Trophoblast cell (in vitro differentiated cells and primary cell): Measurements from ENCODE around the gene ENTHD1.

Experiments used
- DNase-seq, 2 donors: peaks; one replicate each; pipeline ENCODE4 v3.0.0-alpha.2; 2016
- H2AFZ ChIP-seq: 2 replicates; pipeline ENCODE4 v1.6.1; 2013; ENCODE audit warnings: low read length, moderate library complexity, mild to moderate bottlenecking; ENCODE audit not compliant: insufficient read depth, poor library complexity
- H2AK5ac ChIP-seq: 2 replicates; pipeline ENCODE4 v1.6.1; 2013; ENCODE audit warnings: mild to moderate bottlenecking, low read length
- H2BK120ac ChIP-seq: 2 replicates; pipeline ENCODE4 v1.6.1; 2013; ENCODE audit warnings: low read length, mild to moderate bottlenecking, moderate library complexity; ENCODE audit not compliant: insufficient read depth, poor library complexity
- H2BK12ac ChIP-seq: 2 replicates; pipeline ENCODE4 v1.6.1; 2013; ENCODE audit warnings: mild to moderate bottlenecking, low read length, moderate library complexity
- H2BK5ac ChIP-seq: 2 replicates; pipeline ENCODE4 v1.6.1; 2013; ENCODE audit warnings: low read length, low read depth, moderate library complexity, mild to moderate bottlenecking; ENCODE audit not compliant: poor library complexity
- H3K14ac ChIP-seq: 2 replicates; pipeline ENCODE4 v1.6.1; 2013; ENCODE audit warnings: mild to moderate bottlenecking, low read length
- H3K18ac ChIP-seq: 2 replicates; pipeline ENCODE4 v1.6.1; 2013; ENCODE audit warnings: mild to moderate bottlenecking, low read length
- H3K23ac ChIP-seq: 2 replicates; pipeline ENCODE4 v1.6.1; 2013; ENCODE audit warnings: low read length
- H3K27ac ChIP-seq: 2 replicates; pipeline ENCODE4 v1.5.1; 2013; ENCODE audit warnings: low read depth, mild to moderate bottlenecking, inconsistent platforms, low read length, moderate library complexity
- H3K27me3 ChIP-seq: 2 replicates; pipeline ENCODE4 v1.6.1; 2013; ENCODE audit warnings: inconsistent platforms, mild to moderate bottlenecking, low read length, moderate library complexity; ENCODE audit not compliant: insufficient read depth
- H3K36me3 ChIP-seq, 2 experiments: 1 replicate in 1 of 2; 2 replicates in 1 of 2; pipeline ENCODE4 v1.6.1; 2013; ENCODE audit warnings: low read length in 2 of 2, mild to moderate bottlenecking in 2 of 2, moderate library complexity in 1 of 2; ENCODE audit not compliant: insufficient read depth in 2 of 2, control insufficient read depth in 1 of 2
- H3K4ac ChIP-seq: 2 replicates; pipeline ENCODE4 v1.6.1; 2013; ENCODE audit warnings: low read depth, mild to moderate bottlenecking, low read length, moderate library complexity
- H3K4me1 ChIP-seq, 2 experiments: 1 replicate in 1 of 2; 2 replicates in 1 of 2; pipeline ENCODE4 v1.6.1; 2013; ENCODE audit warnings: low read length in 2 of 2, mild to moderate bottlenecking in 2 of 2, moderate library complexity in 1 of 2; ENCODE audit not compliant: insufficient read depth in 2 of 2, control insufficient read depth in 1 of 2
- H3K4me2 ChIP-seq: 2 replicates; pipeline ENCODE4 v1.6.1; 2013; ENCODE audit warnings: inconsistent platforms, mild to moderate bottlenecking, low read length, moderate library complexity
- H3K4me3 ChIP-seq: 2 replicates; pipeline ENCODE4 v1.5.1; 2013; ENCODE audit warnings: mild to moderate bottlenecking, low read depth, low read length, inconsistent platforms
- H3K79me1 ChIP-seq: one replicate; pipeline ENCODE4 v1.6.1; 2013; ENCODE audit warnings: low read length
- H3K79me2 ChIP-seq: 2 replicates; pipeline ENCODE4 v1.6.1; 2013; ENCODE audit warnings: low read length, mild to moderate bottlenecking; ENCODE audit not compliant: control insufficient read depth, insufficient read depth, poor library complexity
- H3K9ac ChIP-seq: 2 replicates; pipeline ENCODE4 v1.6.1; 2013; ENCODE audit warnings: mild to moderate bottlenecking, low read length
- H3K9me3 ChIP-seq: 2 replicates; pipeline ENCODE4 v1.6.1; 2013; ENCODE audit warnings: low read depth, mild to moderate bottlenecking, control low read depth, inconsistent platforms, low read length; ENCODE audit not compliant: insufficient read depth
- H4K12ac ChIP-seq: 2 replicates; pipeline ENCODE4 v1.6.1; 2013; ENCODE audit warnings: low read depth, mild to moderate bottlenecking, low read length, moderate library complexity
- H4K8ac ChIP-seq: 2 replicates; pipeline ENCODE4 v1.6.1; 2013; ENCODE audit warnings: low read depth, mild to moderate bottlenecking, low read length, moderate library complexity
- H4K91ac ChIP-seq: one replicate; pipeline ENCODE4 v1.6.1; 2013; ENCODE audit warnings: low read depth, mild to moderate bottlenecking, low read length, moderate library complexity
- WGBS: extraction: QIAGEN DNeasy Blood & Tissue Kit; methylation state at CpG from one replicate; pipeline ENCODE4 v1.1.7; 2013; ENCODE audit warnings: missing lambda C conversion rate; ENCODE audit not compliant: insufficient read length, insufficient coverage; ENCODE audit errors: extremely low coverage; 5-methylcytosine and 5-hydroxymethylcytosine counted together

The ENTHD1 gene

GRCh38 chr22:39710380-39711150 is 183.0 kb downstream of the ENTHD1 start:
- no peak for DNase-seq

GRCh38 chr22:39707816-39708215 is 185.7 kb downstream of the ENTHD1 start:
- H4K91ac ChIP-seq: no peak overlapping the region
- H3K36me3 ChIP-seq: no peaks in the 10 kb centered on the region
- H4K12ac ChIP-seq: no peak overlapping the region
- no peak overlapping the region for H2BK12ac ChIP-seq
- H3K4me2 ChIP-seq: no peak overlapping the region
- no CpG with 5 or more reads among the region's 5 CpGs for WGBS
- no peak overlapping the region for H2BK5ac ChIP-seq
- H3K27ac ChIP-seq: no peak overlapping the region
- no peak overlapping the region for H3K4me3 ChIP-seq
- H3K9me3 ChIP-seq: no peaks in the 10 kb centered on the region
- H2BK120ac ChIP-seq: no peak overlapping the region
- no peak overlapping the region for H3K23ac ChIP-seq
- no peaks in the 10 kb centered on the region for H3K4me1 ChIP-seq
- no peaks in the 10 kb centered on the region for H3K27me3 ChIP-seq
- no peak overlapping the region for H2AK5ac ChIP-seq
- H3K4ac ChIP-seq: no peak overlapping the region
- no peak overlapping the region for H2AFZ ChIP-seq
- no peak overlapping the region for H3K18ac ChIP-seq
- H4K8ac ChIP-seq: no peak overlapping the region
- no peak overlapping the region for H3K14ac ChIP-seq
- H3K79me2 ChIP-seq: no peaks in the 10 kb centered on the region
- DNase-seq: no peak
- H3K79me1 ChIP-seq: no peaks in the 10 kb centered on the region
- H3K9ac ChIP-seq: no peak overlapping the region

More at GRCh38 chr22:39710380-39711150, 183.0 kb downstream of the ENTHD1 start:
- no peak overlapping the region for H4K8ac ChIP-seq
- no peak overlapping the region for H3K9ac ChIP-seq
- H3K18ac ChIP-seq: no peak overlapping the region
- H2BK12ac ChIP-seq: no peak overlapping the region
- no peak overlapping the region for H2BK120ac ChIP-seq
- no CpG with 5 or more reads among the region's 15 CpGs for WGBS
- no peaks in the 10 kb centered on the region for H3K79me1 ChIP-seq
- peaks cover 0 to 2% of the 10 kb centered on the region in 2 experiments for H3K4me1 ChIP-seq
- no peak overlapping the region for H2AK5ac ChIP-seq
- H3K27ac ChIP-seq: no peak overlapping the region
- no peak overlapping the region for H2BK5ac ChIP-seq
- H3K14ac ChIP-seq: no peak overlapping the region
- no peak overlapping the region for H3K4me3 ChIP-seq
- H4K12ac ChIP-seq: no peak overlapping the region
- no peaks in the 10 kb centered on the region for H3K79me2 ChIP-seq
- H2AFZ ChIP-seq: no peak overlapping the region
- no peak overlapping the region for H3K23ac ChIP-seq
- no peak overlapping the region for H3K4ac ChIP-seq
- H3K36me3 ChIP-seq: no peaks in the 10 kb centered on the region
- no peaks in the 10 kb centered on the region for H3K9me3 ChIP-seq
- H3K27me3 ChIP-seq: no peaks in the 10 kb centered on the region
- no peak overlapping the region for H3K4me2 ChIP-seq
- H4K91ac ChIP-seq: no peak overlapping the region

- no CpG with 5 or more reads among the region's 5 CpGs for WGBS
- no peak overlapping the region for H3K14ac ChIP-seq
- H3K4me3 ChIP-seq: no peak overlapping the region
- no peak overlapping the region for H4K8ac ChIP-seq
- H4K12ac ChIP-seq: no peak overlapping the region
- H3K79me2 ChIP-seq: no peaks in the 10 kb centered on the region
- H2AK5ac ChIP-seq: no peak overlapping the region
- DNase-seq: no peak
- no peak overlapping the region for H3K4ac ChIP-seq
- no peaks in the 10 kb centered on the region for H3K79me1 ChIP-seq
- H2AFZ ChIP-seq: no peak overlapping the region
- no peak overlapping the region for H3K9ac ChIP-seq
- H3K18ac ChIP-seq: no peak overlapping the region
- no peak overlapping the region for H3K23ac ChIP-seq
- no peak overlapping the region for H3K4me2 ChIP-seq
- H3K4me1 ChIP-seq: no peaks in the 10 kb centered on the region
- H3K9me3 ChIP-seq: no peaks in the 10 kb centered on the region
- H4K91ac ChIP-seq: no peak overlapping the region
- H2BK5ac ChIP-seq: no peak overlapping the region
- no peak overlapping the region for H2BK12ac ChIP-seq
- no peaks in the 10 kb centered on the region for H3K27me3 ChIP-seq
- H3K36me3 ChIP-seq: no peaks in the 10 kb centered on the region
- H3K27ac ChIP-seq: no peak overlapping the region
- H2BK120ac ChIP-seq: no peak overlapping the region
These were observed 186.2 kb downstream of the ENTHD1 start for GRCh38 chr22:39707351-39707750.

GRCh38 chr22:39706376-39707140 is 187.0 kb downstream of the ENTHD1 start:
- no peak overlapping the region for H3K14ac ChIP-seq
- H3K79me1 ChIP-seq: no peaks in the 10 kb centered on the region
- H2AK5ac ChIP-seq: no peak overlapping the region
- no peak overlapping the region for H3K4me3 ChIP-seq
- DNase-seq: no peak
- H3K36me3 ChIP-seq: no peaks in the 10 kb centered on the region
- no peak overlapping the region for H3K23ac ChIP-seq
- H3K27ac ChIP-seq: no peak overlapping the region
- H3K18ac ChIP-seq: no peak overlapping the region
- no peak overlapping the region for H3K4me2 ChIP-seq
- H3K9ac ChIP-seq: no peak overlapping the region
- no peaks in the 10 kb centered on the region for H3K4me1 ChIP-seq
- no peak overlapping the region for H2BK12ac ChIP-seq
- H3K27me3 ChIP-seq: no peaks in the 10 kb centered on the region
- no peak overlapping the region for H4K91ac ChIP-seq
- H3K9me3 ChIP-seq: no peaks in the 10 kb centered on the region
- H3K79me2 ChIP-seq: no peaks in the 10 kb centered on the region
- no peak overlapping the region for H2AFZ ChIP-seq
- H3K4ac ChIP-seq: no peak overlapping the region
- H2BK5ac ChIP-seq: no peak overlapping the region
- no peak overlapping the region for H4K12ac ChIP-seq
- no CpG with 5 or more reads among the region's 27 CpGs for WGBS
- H4K8ac ChIP-seq: no peak overlapping the region
- H2BK120ac ChIP-seq: no peak overlapping the region
